GM21786 (cell line): ENCODE measurements around the gene JUNB.

Source experiments
- ATAC-seq: cut with Tn5 transposase; IDR thresholded peaks from one replicate; pipeline ENCODE4 v1.9.1; 2021; ENCODE audit not compliant: unreplicated experiment

The JUNB gene

GRCh38 chr19:12773571-12773970, 17.7 kb upstream of the JUNB start:
- ATAC-seq = no peak

- peak; percentile 5 for ATAC-seq
These were observed 16.4 kb upstream of the JUNB start, which contains the start of gene HOOK2 for GRCh38 chr19:12774588-12775555. TSS of gene HOOK2 (minus strand) at chr19:12775552. CDS start at chr19:12775449, 103 bp downstream.

DNA sequence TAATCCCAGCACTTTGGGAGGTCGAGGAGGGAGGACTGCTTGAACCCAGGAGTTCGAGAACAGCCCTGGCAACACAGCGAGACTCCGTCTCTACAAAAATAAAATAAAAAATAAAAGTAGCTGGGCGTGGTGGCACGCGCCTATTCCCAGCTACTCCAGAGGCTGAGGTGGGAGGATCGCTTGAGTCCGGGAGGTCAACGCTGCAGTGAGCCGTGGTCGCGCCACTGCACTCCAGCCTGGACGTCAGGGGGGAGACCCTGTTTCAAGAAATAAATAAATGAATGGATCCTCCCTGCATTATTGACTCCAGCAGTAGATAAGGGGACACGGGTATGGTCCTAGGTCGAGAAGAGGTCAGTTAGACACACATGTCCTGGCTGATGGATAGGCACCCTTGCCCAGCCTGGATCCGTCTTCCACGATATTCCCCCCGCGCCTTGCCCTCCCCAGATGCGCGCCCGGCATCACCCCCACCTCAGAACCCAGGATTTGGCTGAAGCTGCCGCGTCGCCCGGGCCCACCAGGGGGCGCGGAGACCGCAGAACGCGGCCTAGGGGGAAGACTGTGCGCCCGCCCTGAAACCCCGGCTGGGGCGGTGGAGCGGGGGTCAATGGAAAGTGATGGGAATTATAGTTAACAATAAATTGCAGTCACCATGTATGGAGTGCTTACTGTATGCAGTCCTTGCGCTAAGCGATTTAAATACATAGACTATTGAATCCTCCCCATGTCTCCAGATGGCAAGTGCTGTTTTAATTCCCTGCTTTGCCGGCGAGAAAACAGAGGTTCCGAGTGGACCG, 13.9 kb upstream of the JUNB start:
- ATAC-seq = no peak

- ATAC-seq = no peak
These were observed 13.0 kb upstream of the JUNB start for GRCh38 chr19:12778017-12778904.

DNA sequence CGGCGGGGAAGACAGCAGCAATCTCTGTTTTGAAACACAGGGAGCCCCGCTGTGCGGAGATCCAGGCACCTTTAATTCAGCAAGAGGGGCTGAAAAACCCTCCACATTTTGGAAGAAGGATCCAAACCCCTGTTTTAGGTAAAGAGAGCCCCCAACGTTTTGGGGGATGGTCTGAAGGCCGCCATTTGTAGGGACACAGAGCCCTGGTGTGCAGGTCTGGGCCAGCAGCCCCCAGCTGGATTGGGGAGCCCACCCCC, 12.5 kb upstream of the JUNB start:
- ATAC-seq = no peak

- no peak for ATAC-seq
These were observed 11.9 kb upstream of the JUNB start for GRCh38 chr19:12779162-12779993.

- ATAC-seq = no peak
These were observed 9.2 kb upstream of the JUNB start for GRCh38 chr19:12782174-12782423.

DNA sequence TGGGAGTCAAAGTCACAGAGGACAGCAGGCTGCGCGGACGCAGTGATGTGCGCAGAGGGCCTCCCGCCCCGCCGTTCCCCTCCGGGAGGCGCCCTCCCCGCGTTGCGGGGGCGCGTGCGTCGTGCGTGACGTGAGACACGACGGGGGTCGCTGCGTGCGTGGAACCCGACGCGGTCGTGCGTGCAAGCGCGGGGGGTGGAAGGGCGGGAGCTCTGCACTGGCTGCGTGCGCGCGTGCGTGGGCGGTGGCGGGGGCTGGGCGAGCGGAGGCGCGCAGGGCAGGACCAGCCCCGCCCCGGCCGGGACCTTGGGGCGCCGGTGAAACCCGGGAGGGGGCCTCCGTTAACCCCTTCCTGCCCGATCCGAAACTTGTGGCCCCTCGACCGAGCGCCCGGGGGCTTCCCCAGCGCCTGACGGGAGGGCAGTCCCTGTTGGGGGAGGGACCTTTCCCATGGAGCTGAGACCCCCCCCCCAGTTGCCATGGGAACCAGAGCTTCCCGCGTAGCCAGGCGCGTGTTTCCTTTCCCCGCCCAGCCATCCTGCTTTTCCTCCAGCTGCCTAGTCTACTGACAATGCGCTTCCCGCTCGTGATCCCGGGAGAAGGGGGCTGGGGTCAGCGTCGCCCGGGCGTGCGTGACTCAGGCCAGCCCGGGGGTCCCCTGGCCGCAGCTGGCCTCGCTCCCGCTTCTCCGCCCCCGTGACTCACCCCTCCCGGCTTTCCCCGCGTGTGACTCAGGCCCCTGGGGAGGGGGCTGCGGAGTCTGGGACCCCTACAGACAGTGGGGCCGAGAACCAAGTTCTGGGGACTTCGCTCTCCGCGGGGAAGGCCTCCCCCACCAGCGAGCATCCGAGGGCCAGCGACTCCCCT, 8.6 kb upstream of the JUNB start:
- no peak for ATAC-seq

DNA sequence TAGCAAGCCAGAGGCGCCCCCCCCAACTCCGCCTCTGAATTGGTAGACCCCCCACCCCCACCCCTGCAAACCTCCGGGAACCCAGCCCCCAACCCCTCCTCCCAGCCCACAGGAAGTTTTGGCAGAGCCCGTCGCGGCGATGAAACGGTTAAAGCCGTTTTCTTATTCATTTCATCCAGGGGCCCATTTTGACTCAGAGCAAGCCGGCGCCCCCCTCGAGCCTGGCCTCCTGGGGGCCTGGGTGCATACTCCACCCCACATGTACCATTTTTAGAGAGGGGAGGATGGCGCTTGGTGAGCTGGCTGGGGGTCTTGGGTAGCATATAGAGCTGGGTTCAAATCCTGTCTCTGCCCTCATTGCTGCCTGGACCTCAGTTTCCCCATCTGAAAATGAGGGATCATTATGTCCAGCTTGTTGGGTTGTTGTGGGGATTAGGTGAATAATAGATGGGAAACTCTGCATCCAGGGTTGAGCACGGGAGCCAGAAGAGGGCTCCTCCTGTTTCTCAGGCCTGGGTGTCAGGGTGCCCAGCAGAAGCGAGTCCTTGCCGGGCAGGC, 7.9 kb upstream of the JUNB start:
- ATAC-seq = no peak

GRCh38 chr19:12783849-12784393, 7.4 kb upstream of the JUNB start:
- ATAC-seq = no peak

- no peak for ATAC-seq
These were observed 6.9 kb upstream of the JUNB start for GRCh38 chr19:12784394-12784870.

DNA sequence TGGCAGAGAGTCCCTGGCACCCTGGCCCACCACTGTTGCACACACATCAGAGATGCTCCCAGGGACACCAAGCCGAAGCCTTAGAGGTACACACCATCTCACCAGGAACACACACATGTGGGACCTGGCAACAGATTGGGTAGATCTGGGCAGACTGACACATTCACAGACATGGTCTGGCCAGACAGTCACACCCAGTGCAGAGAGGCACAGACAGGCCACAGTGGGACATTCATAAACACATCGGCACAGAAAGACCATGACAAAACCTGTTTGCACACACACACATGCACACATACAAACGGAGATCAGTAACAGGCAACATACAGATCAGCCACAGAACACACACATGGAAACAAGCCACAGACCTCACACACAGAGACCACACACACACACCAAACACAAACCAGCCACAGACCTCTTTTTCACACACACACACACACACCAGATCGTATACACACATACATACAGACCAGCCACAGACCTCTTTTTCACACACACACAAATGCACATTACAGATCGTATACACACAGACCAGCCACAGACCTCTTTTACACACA, 6.3 kb upstream of the JUNB start:
- ATAC-seq = no peak

DNA sequence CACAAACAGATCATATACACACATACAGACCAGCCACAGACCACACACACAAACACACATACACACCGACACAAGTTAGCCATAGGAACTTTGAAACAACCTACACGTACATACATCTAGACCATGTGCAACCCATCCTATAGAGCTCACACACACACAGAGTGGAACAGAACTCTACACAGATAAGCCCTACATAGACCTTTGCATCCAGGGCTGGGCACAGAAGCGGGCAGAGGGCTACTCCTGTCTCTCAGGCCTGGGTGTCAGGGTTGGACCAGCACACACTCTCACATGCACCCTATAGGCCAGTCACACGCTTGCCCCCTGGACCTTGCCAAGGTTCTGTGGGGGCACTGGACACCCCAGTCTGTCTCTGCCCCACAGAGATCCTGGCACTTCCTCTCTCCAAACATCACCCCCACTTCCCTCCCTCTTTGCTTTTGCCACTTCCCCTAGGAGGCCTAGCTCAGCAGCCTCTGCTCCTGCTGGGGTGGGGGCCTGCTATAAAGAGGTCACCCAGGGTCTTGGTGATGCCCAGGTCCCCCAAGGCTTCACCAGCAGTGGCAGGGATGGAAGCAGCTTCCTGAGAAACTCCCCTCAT, 5.8 kb upstream of the JUNB start:
- ATAC-seq = no peak

DNA sequence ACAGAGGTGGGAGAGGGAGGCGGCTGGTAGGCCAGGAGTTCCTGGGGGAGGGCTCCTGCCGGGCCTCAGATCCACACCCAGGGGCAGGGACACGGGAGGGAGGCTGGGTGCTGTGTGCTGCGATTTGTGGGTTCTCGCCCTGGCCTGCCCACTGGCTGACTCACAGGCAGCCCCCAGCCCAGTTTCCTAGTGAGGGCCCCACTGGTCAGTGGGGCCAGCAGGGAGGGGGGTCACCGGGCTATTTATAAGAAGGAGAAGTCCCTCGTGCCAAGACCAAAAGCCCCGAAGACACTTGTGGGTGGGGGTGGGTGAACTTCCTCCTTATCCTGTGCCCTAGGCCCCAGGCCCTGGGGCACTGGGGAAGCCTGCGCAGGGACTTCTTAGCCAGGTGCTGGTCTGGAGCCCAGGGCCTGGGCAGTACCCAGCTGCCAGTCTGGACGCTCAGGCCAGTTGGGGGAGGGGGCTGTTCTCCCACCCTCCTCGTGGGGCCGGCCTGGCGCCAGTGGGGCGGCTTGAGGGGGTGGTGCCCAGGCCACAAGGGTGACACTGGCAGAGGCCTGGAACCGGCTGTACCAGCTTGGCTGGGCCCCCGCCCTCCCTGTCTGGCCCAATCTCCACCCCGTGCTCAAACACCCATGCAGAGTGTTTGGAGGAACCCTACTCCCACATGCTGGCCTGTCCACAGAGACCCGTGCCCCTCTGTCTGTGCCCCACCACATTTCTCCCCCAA, 5.0 kb upstream of the JUNB start:
- no peak for ATAC-seq

DNA sequence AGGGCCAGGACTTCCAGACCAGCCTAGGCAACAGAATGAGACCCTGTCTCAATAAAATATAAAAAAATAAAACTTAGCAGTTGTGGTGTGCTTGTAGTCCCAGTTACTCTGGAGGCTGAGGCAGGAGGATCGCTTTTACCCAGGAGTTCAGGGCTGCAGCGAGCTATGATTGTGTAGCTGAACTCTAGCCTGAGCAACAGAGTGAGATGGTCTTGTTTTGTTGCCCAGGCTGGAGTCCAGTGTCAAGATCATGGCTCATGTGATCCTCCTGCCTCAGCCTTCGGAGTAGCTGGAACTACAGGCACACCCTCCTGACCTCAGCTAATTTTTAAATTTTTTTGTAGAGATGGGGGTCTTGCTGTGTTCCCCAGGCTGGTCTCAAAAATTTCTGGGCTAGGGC, 4.3 kb upstream of the JUNB start:
- ATAC-seq = no peak

GRCh38 chr19:12787458-12787857, 3.8 kb upstream of the JUNB start:
- no peak for ATAC-seq

GRCh38 chr19:12788042-12788681, 3.1 kb upstream of the JUNB start:
- no peak for ATAC-seq
